GM21528 (cell line): ENCODE measurements around the gene PTPRM.
"Not testable (repeated sequence)": the region's sequence is repeated elsewhere in the genome, so short reads cannot be mapped to it uniquely, and the experiment has no call there.

Source experiments
- ATAC-seq: cut with Tn5 transposase; IDR thresholded peaks from one replicate; pipeline ENCODE4 v1.9.1; 2021; ENCODE audit warnings: mild to moderate bottlenecking, moderate library complexity; ENCODE audit not compliant: unreplicated experiment, low FRiP score

The PTPRM gene

GRCh38 chr18:8424481-8424880 lies 857.4 kb downstream of the PTPRM start:
- ATAC-seq = no peak

- no peak for ATAC-seq
Observed at GRCh38 chr18:8424917-8425725, 858.0 kb downstream of the PTPRM start.

- ATAC-seq = no peak
Observed at GRCh38 chr18:8426401-8426800, 859.3 kb downstream of the PTPRM start.

- no peak for ATAC-seq
Observed at GRCh38 chr18:8427339-8427738, 860.2 kb downstream of the PTPRM start.

- no peak for ATAC-seq
Observed at GRCh38 chr18:8428951-8429350, 861.8 kb downstream of the PTPRM start.

- no peak for ATAC-seq
Observed at GRCh38 chr18:8431036-8431435, 863.9 kb downstream of the PTPRM start.

- no peak for ATAC-seq
Observed at GRCh38 chr18:8433323-8433722, 866.2 kb downstream of the PTPRM start.

- no peak for ATAC-seq
Observed at GRCh38 chr18:8433771-8434170, 866.7 kb downstream of the PTPRM start.

- no peak for ATAC-seq
Observed at GRCh38 chr18:8435376-8435775, 868.3 kb downstream of the PTPRM start.

GRCh38 chr18:8439055-8439454 lies 871.9 kb downstream of the PTPRM start:
- no peak for ATAC-seq

- no peak for ATAC-seq
Observed at GRCh38 chr18:8443505-8443904, 876.4 kb downstream of the PTPRM start.

GRCh38 chr18:8446936-8447335 lies 879.8 kb downstream of the PTPRM start:
- not testable (repeated sequence) for ATAC-seq

GRCh38 chr18:8448130-8448529 lies 881.0 kb downstream of the PTPRM start:
- no peak for ATAC-seq

GRCh38 chr18:8450013-8450412 lies 882.9 kb downstream of the PTPRM start:
- ATAC-seq = no peak

- no peak for ATAC-seq
Observed at GRCh38 chr18:8450898-8451665, 884.0 kb downstream of the PTPRM start.

- no peak for ATAC-seq
Observed at GRCh38 chr18:8453528-8453927, 886.4 kb downstream of the PTPRM start.

- no peak for ATAC-seq
Observed at GRCh38 chr18:8454136-8454535, 887.0 kb downstream of the PTPRM start.

- no peak for ATAC-seq
Observed at GRCh38 chr18:8455661-8456614, 888.8 kb downstream of the PTPRM start.
